Omental fat pad (tissue), 4 donors: ENCODE results near the gene EXOSC1. TPM values are rescaled to one million over a fixed set of nuclear protein-coding genes. Genes with fewer than 3 reads are reported as not detected.

Experiments
- ATAC-seq: fragments of 150-250 bp; one replicate; pipeline ENCODE4 v1.9.1; 2016; ENCODE audit warnings: mild to moderate bottlenecking, moderate library complexity; ENCODE audit not compliant: low FRiP score
- DNase-seq: peaks from one replicate; pipeline ENCODE4 v3.0.0-alpha.2; 2019; ENCODE audit warnings: low spot score
- total RNA-seq, 4 donors: library from RNA; depleted of rRNA; stranded (reverse); fragments of >200 nt; gene quantifications; one replicate each; pipeline ENCODE4 v1.1.0, GENCODE V29; 2016
- TF ChIP-seq, protein P1 (sequence below), 3 donors: fragments of 450-650 bp; IDR thresholded peaks; one replicate each; pipeline ENCODE4 v1.5.1; 2016 to 2017; ENCODE audit warnings: antibody characterized with exemption in 3 of 3, mild to moderate bottlenecking in 3 of 3, moderate library complexity in 2 of 3

Gene EXOSC1
- total RNA-seq, 4 donors from 2014 or later: 17.4 to 25.9 (median 21.3) TPM

DNA sequence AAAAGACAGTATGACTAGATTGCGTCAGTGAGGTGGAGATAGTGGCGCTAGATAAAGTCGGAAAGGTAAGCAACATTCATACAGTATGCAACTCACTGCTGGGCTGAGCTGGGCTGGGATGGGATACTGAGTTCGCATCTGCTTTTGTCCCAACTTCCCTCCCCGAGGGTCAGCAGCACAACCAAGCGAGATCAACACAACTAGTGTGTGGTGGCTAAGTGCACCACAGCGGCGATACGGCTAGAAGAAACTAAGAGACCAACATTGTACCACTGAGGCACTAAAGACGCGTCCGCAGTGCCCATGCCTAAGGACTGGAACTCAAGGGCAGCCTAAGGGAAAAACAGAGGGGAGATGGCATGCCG lies 467 bp downstream of the EXOSC1 start:
- TF ChIP-seq, protein P1, sequence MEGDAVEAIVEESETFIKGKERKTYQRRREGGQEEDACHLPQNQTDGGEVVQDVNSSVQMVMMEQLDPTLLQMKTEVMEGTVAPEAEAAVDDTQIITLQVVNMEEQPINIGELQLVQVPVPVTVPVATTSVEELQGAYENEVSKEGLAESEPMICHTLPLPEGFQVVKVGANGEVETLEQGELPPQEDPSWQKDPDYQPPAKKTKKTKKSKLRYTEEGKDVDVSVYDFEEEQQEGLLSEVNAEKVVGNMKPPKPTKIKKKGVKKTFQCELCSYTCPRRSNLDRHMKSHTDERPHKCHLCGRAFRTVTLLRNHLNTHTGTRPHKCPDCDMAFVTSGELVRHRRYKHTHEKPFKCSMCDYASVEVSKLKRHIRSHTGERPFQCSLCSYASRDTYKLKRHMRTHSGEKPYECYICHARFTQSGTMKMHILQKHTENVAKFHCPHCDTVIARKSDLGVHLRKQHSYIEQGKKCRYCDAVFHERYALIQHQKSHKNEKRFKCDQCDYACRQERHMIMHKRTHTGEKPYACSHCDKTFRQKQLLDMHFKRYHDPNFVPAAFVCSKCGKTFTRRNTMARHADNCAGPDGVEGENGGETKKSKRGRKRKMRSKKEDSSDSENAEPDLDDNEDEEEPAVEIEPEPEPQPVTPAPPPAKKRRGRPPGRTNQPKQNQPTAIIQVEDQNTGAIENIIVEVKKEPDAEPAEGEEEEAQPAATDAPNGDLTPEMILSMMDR (IDR thresholded peaks at IDR 0.05): no peak

GRCh38 chr10:97444212-97444611 lies 1.6 kb downstream of the EXOSC1 start:
- ATAC-seq (no peak), DNase-seq (no peak)
- TF ChIP-seq, protein P1 (IDR thresholded peaks at IDR 0.05): no peak

More for the DNA sequence above, 467 bp downstream of the EXOSC1 start:
- peak; percentile 5 for ATAC-seq
- no peak for DNase-seq

DNA sequence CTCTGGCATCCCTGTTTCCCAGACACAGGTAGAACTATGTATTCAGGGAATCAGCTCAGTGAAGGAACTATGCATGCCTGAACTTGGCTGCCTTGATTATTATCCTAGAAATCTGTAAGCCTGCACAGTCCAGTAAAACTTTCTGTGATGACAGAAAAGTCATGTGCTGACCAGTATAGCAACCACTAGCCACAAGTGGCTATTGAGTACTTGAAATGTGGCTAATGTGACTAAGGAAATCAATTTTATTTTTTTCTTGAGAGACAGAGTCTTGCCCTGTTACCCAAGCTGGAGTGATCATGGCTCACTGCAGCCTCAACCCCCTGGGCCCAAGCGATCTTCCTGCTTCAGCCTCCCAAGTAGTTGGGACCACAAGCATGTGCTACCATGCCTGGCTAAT lies 3.5 kb downstream of the EXOSC1 start:
- no peak for DNase-seq
- TF ChIP-seq, protein P1 (IDR thresholded peaks at IDR 0.05): no peak
- ATAC-seq: no peak

DNA sequence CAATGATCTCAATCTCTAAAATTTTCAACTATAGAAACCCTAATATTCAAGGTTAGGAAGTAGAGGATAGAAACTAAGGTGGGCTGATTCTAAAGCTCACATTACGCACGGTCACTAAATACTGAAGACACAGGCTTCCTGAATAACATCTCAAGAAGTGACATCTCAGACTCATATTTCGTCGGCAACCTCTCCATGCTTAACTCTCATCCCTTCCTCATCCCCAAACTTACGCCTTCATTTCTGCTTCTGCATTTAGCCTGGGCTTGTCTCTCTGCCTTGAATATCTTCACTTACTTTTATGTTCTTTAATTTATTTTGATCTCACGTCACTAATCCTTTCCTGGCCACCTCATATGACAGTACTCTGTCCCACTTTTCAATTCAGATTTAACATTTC lies 10.6 kb downstream of the EXOSC1 start:
- TF ChIP-seq, protein P1 (IDR thresholded peaks at IDR 0.05): no peak
- DNase-seq (no peak), ATAC-seq (no peak)

GRCh38 chr10:97434557-97434956 lies 11.2 kb downstream of the EXOSC1 start:
- ATAC-seq: no peak
- DNase-seq: no peak
- TF ChIP-seq, protein P1 (IDR thresholded peaks at IDR 0.05): no peak

DNA sequence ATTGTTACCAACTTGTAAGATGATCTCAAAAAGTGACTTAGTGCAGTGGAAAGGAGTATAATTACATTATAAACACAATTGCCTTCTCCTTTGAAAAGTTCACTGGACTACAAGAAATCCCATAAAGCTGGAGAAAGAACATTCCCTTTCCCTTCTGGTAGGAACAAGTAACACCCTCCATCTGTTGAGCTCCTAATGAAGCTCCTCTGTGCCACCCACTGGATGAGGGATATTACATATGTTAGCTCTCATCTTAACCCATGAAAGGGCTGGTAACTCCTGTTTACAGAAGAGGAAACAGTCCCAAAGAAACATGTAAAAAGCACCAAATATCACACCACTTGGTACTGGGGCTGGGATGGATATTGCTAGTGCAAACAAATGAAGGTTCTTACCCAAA lies 11.8 kb downstream of the EXOSC1 start:
- TF ChIP-seq, protein P1 (IDR thresholded peaks at IDR 0.05): no peak
- ATAC-seq (no peak), DNase-seq (no peak)

GRCh38 chr10:97428572-97428981 lies 17.2 kb downstream of the EXOSC1 start:
- TF ChIP-seq, protein P1 (IDR thresholded peaks at IDR 0.05): no peak
- no peak for ATAC-seq
- DNase-seq: no peak
